ENCODE data around the gene ELMOD2. TPM values are rescaled to one million over a fixed set of nuclear protein-coding genes. Genes with fewer than 3 reads are reported as not detected.

The ELMOD2 gene
- total RNA-seq, 6 experiments from 2014 or later, result 18.9 to 23.7 (median 21.2) TPM

GRCh38 chr4:140569307-140569638, 45.3 kb downstream of the ELMOD2 start:
- TF ChIP-seq CTCF (IDR thresholded peaks at IDR 0.05), result no peak
- peak overlapping the region; percentile 11; the same call in 1 of the 2 replicates for H3K4me3 Mint-ChIP-seq
- H3K36me3 Mint-ChIP-seq (ENCODE audit: low read depth), result 0 out of 2 replicates have a peak, but pooled peaks cover 4% of the 10 kb centered on the region
- H3K27me3 Mint-ChIP-seq (ENCODE audit: insufficient read depth), result peaks cover 36% of the 10 kb centered on the region
- H3K27ac Mint-ChIP-seq, result no peak overlapping the region
- H3K4me1 Mint-ChIP-seq (ENCODE audit: low read depth), result no peaks in the 10 kb centered on the region
- H3K9me3 Mint-ChIP-seq, result peaks cover 20% of the 10 kb centered on the region; the same call in 1 of the 2 replicates
- no peak for DNase-seq

- Mint-ChIP-seq H3K4me3 (no peak overlapping the region), H3K36me3 (ENCODE audit: low read depth) (0 out of 2 replicates have a peak, but pooled peaks cover 4% of the 10 kb centered on the region), H3K27me3 (ENCODE audit: insufficient read depth) (peaks cover 44% of the 10 kb centered on the region), H3K9me3 (peaks cover 20% of the 10 kb centered on the region; the same call in 1 of the 2 replicates), H3K4me1 (ENCODE audit: low read depth) (no peaks in the 10 kb centered on the region), H3K27ac (no peak overlapping the region)
- no peak for TF ChIP-seq CTCF (IDR thresholded peaks at IDR 0.05)
- no peak for DNase-seq
These were observed 47.7 kb downstream of the ELMOD2 start for GRCh38 chr4:140571620-140572019.

- H3K27me3 Mint-ChIP-seq (ENCODE audit: insufficient read depth), result peaks cover 42% of the 10 kb centered on the region
- no peak for DNase-seq
- H3K4me1 Mint-ChIP-seq (ENCODE audit: low read depth), result no peaks in the 10 kb centered on the region
- no peak overlapping the region for H3K27ac Mint-ChIP-seq
- H3K36me3 Mint-ChIP-seq (ENCODE audit: low read depth), result no peaks in the 10 kb centered on the region
- H3K9me3 Mint-ChIP-seq, result peaks cover 16% of the 10 kb centered on the region; the same call in 1 of the 2 replicates
- no peak overlapping the region for H3K4me3 Mint-ChIP-seq
- no peak for TF ChIP-seq CTCF (IDR thresholded peaks at IDR 0.05)
These were observed 51.5 kb downstream of the ELMOD2 start for GRCh38 chr4:140575489-140575888.

- Mint-ChIP-seq H3K9me3 (no peaks in the 10 kb centered on the region), H3K27me3 (ENCODE audit: insufficient read depth) (peaks cover 38% of the 10 kb centered on the region), H3K4me1 (ENCODE audit: low read depth) (no peaks in the 10 kb centered on the region), H3K27ac (no peak overlapping the region), H3K36me3 (ENCODE audit: low read depth) (no peaks in the 10 kb centered on the region), H3K4me3 (no peak overlapping the region)
- no peak for TF ChIP-seq CTCF (IDR thresholded peaks at IDR 0.05)
- no peak for DNase-seq
These were observed 55.3 kb downstream of the ELMOD2 start for GRCh38 chr4:140579278-140579677.

GRCh38 chr4:140581078-140581477, 57.1 kb downstream of the ELMOD2 start:
- no peak for TF ChIP-seq CTCF (IDR thresholded peaks at IDR 0.05)
- Mint-ChIP-seq H3K36me3 (ENCODE audit: low read depth) (no peaks in the 10 kb centered on the region), H3K4me3 (no peak overlapping the region), H3K4me1 (ENCODE audit: low read depth) (no peaks in the 10 kb centered on the region), H3K9me3 (no peaks in the 10 kb centered on the region), H3K27me3 (ENCODE audit: insufficient read depth) (peaks cover 39% of the 10 kb centered on the region), H3K27ac (no peak overlapping the region)
- DNase-seq, result no peak

- no peaks in the 10 kb centered on the region for H3K4me1 Mint-ChIP-seq (ENCODE audit: low read depth)
- H3K4me3 Mint-ChIP-seq, result no peak overlapping the region
- no peak for TF ChIP-seq CTCF (IDR thresholded peaks at IDR 0.05)
- no peaks in the 10 kb centered on the region for H3K9me3 Mint-ChIP-seq
- H3K27ac Mint-ChIP-seq, result no peak overlapping the region
- no peaks in the 10 kb centered on the region for H3K36me3 Mint-ChIP-seq (ENCODE audit: low read depth)
- H3K27me3 Mint-ChIP-seq (ENCODE audit: insufficient read depth), result peaks cover 31% of the 10 kb centered on the region
- DNase-seq, result no peak
These were observed 60.5 kb downstream of the ELMOD2 start for GRCh38 chr4:140584439-140584838.
